Measurements from ENCODE around the gene FGF22.
"Not testable (repeated sequence)": the region's sequence is repeated elsewhere in the genome, so short reads cannot be mapped to it uniquely, and the experiment has no call there.

FGF22 gene

DNA sequence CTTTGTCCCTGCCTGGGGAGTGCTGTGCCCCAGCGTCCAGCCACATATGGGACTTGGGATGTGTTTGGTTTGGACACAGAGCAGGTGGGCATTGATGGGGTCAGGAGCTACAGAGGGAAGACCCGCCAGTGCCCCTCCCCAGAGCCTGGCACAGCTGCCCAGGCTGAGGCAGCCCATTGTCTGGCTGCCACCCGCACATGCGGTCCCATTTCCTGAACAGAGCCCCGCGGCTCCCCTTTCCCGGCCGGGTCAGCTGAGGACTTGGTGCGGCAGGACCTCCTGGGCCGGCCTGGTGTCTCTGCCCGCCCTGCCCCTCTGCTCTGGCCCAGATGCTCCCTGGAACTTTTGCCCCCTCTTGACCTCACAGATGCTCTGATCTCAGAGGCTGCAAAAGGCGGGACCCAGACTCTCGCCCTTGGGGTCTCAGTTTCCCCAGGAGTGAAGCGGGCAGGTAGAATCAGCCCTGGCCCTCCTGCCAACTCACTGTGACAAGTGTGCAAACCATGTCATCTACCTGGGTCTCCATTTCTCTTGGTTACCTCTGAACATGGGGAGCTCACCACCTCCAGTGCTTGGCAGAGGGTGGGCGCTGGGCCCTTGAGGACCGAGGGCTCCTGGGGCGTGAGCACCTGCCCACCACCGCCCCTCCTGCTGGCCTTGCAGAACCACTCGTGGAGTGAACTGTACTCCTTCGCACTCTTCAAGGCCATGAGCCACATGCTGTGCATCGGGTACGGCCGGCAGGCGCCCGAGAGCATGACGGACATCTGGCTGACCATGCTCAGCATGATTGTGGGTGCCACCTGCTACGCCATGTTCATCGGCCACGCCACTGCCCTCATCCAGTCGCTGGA, 32.2 kb upstream of the FGF22 start:
- no peak for DNase-seq

DNA sequence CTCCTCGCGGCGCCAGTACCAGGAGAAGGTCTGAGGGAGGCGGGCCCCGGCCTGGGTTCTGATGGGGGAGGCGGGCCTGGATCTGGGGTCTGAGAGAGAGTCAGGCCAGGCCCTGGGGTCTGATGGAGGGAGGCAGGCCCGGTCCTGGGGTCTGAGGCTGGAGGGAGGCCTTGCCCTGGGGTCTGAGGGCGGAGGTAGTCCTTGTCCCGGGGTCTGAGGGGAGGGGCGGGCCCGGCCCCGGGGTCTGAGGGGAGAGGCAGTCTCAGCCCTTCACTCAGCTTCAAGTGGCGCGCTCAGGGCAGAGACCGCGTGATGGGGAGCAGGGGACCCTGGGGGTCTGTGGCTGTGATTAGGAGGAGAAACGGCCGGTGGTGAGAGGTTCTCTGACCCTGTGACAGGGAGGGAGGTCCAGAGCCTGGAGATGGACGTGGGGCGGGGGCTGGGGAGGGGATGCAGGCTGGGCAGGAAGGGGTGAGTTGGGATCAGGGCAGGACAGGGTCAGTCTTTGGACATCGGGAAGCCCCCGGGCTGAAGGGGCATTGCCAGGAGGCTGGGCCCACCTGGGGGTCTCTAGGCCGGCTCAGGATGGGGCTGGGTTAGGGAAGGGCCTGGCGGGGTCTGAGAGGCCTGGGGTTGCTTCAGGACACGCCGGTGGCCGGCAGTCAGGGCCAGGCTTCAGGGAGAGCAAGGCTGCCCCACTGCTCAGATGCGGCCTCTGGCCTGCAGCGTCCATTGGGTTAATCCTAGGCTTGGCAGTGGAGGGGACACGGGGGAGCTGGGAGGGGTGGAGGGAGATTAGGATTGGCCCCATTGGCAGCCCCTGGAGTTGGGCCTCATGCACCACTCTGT, 31.3 kb upstream of the FGF22 start:
- no peak for DNase-seq

DNA sequence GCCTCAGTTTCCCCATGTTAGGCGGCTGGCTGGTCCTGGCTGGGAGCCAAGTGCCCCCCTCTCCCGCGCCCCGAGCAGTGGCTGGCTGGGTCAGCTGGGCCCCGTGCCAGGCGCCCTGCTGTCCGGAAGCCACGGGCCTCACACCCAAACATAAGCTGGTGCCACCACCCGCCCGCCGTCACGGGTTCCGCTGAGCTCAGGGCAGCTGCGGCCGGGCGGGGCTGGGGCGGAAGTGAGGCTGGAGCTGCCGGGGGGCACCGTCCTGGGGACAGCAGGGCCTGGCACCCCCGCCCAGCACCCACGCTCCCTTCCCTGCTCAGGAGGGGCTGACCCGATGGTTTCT, 30.7 kb upstream of the FGF22 start:
- no peak for DNase-seq

DNA sequence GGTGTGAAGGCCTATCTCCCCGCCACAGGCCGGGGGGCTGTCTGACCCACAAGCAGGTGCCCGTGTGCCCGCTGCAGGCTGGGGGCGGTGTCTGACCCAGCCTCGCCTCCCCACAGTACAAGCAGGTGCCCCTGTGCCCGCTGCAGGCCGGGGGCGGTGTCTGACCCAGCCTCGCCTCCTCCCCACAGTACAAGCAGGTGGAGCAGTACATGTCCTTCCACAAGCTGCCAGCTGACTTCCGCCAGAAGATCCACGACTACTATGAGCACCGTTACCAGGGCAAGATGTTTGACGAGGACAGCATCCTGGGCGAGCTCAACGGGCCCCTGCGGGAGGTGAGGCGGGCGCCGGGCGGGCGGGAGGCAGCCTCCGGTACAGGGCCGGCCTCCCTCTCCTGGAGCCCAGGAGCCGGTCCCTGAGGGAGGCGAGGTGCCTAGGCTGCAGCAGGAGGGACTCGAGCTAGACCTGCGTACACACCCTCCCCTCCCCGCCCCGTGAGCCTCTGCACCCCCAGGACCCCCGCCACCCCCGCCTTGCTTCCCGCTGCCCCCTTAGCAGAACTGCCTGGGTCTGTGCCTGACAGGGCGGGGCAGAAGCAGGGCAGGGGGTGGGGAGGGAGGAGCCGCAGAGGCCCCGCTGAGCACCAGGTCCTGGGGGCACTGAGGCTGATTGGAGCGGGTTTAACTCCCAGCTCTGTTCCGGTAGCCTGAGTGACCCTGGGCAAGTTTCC, 29.4 kb upstream of the FGF22 start:
- no peak for DNase-seq

DNA sequence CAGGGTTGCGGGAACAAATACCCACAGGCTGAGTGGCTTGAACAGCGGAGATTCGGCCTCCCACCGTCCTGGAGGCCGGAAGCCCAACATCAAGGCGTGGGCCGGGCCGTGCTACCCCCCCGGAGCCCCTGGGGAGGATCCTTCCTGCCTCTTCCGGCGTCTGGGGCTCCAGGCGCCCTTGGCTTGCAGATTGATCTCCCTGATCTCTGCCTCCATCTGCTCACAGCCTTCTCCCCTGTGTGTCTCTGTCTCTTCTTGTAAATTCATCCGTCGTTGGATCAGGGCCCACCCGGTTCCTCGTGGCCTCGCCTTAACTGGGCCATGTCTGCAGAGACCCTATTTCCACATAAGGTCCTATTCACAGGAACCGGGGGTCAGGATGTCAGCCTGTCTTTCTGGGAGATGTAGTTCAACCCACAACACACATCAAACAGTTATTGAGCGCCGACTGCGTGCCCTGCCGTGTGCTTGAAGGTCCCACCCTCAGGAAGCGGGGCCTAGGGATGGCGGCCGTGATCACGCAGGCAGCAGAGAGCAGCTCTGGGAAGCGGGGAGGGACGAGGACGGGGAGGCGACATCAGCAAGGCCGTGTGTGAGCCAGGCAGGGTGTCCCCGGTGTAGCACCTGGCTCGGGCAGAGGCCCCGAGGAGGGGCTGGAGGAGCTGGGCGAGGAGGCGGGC, 28.7 kb upstream of the FGF22 start:
- DNase-seq = peak; percentile 15

DNA sequence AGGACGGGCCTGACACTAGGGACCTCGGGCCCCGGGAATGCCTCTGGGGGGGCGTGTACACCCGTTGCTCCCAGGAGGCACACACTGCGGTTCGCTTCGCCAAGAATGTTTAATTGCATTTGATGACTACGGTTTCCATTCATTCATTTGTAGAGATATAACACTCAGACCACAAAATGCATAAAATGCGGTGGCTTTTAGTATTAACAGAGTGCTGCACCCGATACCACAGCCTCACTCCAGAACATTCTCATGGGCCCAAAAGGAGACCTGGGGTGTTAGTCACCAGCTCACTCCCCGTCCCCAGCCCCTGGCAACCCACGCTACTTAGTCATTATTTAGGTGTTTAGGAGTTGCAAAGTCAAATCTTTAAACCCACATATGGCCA, 28.2 kb upstream of the FGF22 start:
- DNase-seq = peak; percentile 55

DNA sequence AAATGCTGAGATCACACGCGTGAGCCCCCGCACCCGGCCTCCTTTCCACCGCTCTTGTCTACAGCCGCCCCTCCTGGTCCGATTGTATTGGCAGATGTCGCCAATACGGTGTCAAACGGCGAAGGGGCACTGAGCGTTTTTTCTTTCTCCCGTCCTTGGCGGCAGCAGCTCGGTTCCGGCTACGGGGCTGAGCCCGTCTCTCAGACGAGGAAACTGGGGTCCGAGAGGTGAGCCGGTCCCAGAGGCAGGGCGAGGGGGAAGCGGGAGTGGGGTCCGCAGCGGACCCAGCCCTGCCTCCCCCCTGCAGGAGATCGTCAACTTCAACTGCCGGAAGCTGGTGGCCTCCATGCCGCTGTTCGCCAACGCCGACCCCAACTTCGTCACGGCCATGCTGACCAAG, 26.7 kb upstream of the FGF22 start:
- no peak for DNase-seq

DNA sequence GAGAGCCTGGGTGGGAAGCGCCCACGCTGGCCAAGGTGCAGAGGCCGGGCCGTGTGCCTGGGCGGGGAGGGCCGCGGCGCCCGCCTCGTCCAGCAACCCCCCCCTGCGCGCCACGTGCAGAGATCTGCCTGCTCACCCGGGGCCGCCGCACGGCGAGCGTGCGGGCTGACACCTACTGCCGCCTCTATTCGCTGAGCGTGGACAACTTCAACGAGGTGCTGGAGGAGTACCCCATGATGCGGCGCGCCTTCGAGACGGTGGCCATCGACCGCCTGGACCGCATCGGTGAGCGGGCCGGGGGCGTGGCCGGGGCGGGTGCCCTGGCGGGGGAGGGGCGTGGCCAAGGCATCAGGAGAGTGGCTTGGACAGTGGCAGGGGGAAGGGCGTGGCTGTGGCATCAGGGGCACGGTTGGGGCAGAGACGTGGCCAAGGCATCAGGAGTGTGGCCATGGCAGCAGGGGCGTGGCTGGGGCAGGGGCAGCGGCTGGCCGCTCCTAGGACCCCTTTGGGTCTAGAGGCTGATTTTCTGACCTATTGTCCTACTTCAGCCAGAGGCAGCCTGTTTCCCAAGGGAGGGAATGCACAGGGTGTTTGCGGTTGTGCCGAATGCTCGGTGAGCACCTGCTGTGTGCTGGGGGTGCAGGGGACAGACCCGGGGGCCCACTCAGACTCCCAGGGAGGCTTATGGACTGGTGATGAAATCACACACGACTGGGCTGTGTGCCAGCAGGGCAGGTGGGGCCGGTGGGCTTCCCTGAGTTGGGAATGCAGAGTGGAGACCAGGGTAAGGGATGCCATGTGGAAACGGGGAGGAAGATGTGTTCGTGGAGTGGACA, 25.7 kb upstream of the FGF22 start:
- no peak for DNase-seq

DNA sequence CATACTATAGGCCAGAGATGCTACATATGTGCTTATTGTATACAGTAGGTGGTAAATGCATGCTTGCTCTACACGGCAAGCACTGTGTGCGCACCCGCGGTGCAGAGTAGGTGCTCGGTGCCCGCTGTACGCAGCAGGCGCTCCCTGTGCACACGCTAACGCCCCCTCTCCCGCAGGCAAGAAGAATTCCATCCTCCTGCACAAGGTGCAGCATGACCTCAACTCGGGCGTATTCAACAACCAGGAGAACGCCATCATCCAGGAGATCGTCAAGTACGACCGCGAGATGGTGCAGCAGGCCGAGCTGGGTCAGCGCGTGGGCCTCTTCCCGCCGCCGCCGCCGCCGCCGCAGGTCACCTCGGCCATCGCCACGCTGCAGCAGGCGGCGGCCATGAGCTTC, 24.1 kb upstream of the FGF22 start:
- no peak for DNase-seq

DNA sequence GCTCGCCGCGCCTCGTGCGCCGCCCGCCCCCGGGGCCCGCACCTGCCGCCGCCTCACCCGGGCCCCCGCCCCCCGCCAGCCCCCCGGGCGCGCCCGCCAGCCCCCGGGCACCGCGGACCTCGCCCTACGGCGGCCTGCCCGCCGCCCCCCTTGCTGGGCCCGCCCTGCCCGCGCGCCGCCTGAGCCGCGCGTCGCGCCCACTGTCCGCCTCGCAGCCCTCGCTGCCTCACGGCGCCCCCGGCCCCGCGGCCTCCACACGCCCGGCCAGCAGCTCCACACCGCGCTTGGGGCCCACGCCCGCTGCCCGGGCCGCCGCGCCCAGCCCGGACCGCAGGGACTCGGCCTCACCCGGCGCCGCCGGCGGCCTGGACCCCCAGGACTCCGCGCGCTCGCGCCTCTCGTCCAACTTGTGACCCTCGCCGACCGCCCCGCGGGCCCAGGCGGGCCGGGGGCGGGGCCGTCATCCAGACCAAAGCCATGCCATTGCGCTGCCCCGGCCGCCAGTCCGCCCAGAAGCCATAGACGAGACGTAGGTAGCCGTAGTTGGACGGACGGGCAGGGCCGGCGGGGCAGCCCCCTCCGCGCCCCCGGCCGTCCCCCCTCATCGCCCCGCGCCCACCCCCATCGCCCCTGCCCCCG, 23.5 kb upstream of the FGF22 start:
- no peak for DNase-seq

DNA sequence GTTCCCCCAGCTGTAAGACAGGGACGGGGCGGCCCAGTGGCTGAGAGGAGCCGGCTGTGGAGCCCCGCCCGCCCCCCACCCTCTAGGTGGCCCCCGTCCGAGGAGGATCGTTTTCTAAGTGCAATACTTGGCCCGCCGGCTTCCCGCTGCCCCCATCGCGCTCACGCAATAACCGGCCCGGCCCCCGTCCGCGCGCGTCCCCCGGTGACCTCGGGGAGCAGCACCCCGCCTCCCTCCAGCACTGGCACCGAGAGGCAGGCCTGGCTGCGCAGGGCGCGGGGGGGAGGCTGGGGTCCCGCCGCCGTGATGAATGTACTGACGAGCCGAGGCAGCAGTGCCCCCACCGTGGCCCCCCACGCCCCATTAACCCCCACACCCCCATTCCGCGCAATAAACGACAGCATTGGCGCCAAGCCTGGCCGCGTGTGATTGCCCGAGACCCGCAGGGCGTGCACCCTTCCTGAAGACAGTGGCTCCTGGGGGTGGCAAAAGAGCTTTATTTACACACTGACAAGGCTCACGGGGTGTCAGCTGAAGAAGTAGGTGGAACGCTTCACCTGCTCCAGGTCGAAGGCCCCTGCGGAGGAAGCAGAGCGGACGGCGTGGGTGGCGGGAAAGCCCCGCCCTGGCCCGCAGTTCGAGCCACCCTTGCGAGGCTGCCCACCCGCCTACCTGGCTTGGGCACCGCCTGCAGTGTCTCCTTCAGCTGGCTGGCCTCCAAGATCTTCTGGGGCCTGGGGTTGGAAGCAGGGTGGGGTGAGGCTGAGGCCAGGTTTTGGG, 22.7 kb upstream of the FGF22 start:
- no peak for DNase-seq

DNA sequence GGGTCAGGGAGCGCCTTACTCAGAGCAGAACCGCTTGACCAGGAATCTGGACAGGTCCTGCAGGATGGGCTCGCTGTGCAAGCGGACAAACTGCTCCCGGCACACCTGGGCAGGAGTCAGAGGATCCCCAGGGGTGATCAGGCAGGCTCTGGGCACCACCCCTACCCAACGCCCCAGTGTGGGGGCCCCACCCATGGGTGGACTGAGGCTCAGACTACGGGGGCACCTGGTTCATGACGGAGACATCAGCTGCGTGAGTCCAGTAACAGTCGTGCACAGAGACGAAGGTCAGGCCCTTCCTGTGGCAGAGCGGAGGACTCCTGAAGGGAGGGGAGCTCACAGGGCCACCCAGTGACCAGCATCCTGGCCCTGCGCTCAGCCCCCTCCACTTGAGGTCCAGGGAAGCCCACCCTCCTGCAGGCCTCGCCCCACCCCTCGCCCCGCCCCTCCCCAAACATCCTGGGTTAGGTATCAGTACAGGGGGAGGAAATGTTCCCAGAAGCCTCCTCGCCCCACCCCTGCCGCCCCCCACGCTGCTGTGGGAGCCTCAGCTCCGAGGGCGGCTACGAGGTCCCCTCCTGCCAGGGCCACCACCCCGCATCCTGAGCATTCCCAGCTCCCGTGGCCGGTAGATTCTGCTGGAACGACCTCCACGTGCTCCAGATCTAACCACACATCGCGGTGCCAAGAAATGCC, 22.0 kb upstream of the FGF22 start:
- DNase-seq = no peak

DNA sequence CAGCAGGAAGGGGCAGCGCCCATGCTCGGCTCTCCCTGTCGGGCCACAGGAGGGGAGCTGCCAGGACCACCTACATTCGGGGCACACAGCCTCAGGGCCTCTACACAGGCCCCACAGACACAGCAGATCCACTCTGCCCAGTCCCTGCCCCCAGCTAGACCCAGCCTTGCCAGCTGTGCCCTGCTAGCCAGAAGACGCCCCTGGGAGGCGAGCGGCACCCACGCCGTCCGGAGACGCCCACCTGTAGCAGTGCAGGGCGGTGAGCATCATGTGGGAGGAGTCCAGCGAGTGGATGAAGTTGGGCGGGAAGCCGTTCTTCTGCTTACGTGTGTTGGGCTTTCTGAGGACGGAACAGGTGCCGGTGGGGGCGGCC, 21.4 kb upstream of the FGF22 start:
- DNase-seq = no peak

DNA sequence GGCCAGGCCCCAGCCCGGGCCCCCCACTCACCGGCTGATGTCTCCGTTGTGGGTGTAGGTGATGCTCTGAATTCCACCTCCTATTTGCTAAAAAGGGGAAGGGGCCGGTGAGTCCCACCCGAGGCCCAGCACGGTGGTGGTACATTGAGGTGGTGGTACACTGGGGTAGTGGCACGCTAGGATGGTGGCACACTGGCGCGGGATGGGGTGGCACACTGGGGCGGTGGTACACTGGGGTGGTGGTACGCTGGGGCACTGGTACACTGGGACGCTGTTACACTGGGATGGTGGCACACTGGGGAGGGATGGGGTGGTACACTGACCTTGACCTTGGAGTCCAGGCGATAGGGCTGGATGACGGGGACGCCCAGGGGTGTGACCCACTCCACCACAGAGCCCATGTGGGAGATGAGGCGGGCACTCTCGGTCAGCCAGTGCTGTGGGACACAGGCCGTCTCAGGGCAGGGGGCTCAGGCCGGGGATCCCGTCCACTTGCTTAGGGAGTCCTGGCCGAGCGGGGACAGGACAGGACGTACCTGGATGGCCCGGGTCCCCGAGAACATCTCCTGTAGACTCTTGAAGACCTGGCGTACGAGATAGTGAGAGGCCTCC, 20.9 kb upstream of the FGF22 start:
- no peak for DNase-seq

DNA sequence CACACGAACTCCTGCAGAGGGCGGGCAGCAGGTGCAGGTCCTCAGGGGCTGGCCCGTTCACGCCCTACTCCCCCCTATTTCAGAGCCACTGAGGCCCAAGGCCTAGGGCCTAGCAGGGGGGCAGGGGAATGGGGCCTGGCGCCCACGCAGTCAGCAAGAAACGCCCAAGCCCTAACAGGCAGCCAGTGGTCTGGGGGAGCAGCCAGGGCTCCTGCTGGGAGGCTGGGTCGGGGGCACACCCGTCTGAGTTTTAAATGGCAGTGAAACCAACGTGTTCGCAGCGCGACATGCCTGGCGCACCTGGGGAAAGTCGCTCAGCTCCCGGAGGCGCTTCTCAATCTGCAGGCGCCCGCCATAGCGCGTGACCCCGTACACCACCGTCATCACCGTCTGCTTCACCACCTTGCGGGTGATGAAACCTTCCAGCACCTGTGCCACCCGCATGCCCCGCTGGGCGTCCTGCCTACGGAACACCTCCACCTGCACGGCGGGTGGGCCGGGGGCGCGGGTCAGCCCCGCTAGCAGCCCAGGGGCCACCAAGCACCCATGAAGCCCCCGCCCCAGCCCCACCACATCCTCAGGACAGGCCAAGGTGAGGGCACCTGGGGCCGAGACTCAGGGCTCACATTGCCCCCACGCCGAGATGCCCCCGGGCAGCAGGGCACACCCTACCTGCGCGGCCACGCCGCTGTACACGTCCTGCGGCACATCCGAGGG, 20.2 kb upstream of the FGF22 start:
- DNase-seq = no peak

DNA sequence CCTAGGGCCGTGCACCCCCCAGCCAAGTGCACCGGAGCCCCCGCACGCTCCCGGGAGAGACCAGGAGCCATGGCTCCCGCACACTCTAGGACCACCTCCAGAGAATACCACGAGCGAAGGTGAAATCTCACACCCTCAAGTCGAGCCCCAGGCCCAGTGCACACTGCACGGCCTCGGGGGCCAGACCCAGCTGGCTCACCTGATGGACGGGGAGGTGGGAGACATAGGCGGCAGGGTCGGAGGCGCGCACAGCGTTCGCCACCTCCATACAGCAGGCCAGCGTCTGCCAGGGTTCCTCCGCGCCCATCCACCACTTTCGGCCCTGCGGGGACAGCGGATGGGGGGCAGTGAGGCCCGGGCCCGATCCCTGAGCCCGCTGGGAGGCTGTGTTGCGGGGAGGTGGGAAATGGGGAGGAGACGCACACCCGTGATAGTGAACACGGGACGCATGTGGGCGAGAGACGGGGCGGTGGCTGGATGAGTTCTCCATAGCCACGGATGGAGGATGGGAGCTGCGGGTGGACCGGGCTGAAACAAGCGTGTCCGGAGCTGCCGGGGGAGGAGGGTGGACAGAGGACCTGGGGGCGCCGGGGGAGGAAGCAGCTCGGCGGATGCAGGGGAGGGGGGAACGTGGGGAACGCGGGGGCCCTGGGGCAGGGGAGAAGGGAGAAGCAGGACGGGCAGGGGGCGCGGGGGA, 19.4 kb upstream of the FGF22 start:
- no peak for DNase-seq

DNA sequence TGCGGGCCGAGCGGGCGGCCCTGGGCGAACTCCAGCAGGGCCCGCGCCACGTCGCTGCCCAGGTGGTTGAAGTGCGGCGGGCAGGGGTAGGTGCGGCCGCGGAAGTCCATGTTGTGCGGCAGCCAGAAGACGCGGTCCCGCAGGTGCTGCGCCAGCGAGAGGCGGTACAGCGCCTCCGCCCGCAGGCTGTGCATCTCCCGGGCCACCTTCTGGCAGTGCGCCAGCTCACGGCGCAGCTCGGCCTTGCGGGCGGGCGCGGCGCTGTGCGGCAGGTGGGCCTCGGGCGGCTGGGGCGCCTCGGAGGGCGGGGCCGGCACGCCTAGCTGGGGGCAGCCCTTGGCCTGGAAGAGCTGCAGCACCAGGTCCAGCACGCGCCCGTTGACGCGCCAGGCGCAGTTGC, 18.5 kb upstream of the FGF22 start:
- not testable (repeated sequence) for DNase-seq

DNA sequence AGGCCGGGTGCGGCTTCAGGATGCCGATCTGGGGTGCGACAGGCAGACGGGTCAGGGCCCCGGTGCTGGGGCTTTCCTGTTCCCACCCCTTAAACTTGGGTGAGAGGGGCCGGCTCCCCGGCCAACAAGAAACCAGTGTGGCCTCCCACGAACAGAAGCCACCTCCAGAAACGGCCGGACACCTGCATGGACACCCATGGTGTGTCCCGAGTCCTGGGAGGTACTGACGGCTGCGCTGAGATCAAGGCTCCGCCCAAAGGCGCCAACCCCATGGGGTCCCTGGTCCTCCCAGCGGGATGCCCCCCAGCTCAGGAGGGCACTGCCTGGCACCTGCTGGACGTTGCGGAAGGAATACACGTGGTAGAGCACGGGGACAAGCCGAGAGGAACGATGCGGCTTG, 17.9 kb upstream of the FGF22 start:
- DNase-seq = no peak

Data from activated T-cell treated with anti-CD3 and anti-CD28 coated beads for 4 hours (primary cell).